BLaER1 (cell line): ENCODE results near the gene ABTB1.

Experiments
- H3K27ac ChIP-seq: shearing (Covaris generic); formaldehyde crosslinking; 2 replicates; pipeline ENCODE4 v1.8.1; 2022
- H3K27me3 ChIP-seq: shearing (Covaris generic); formaldehyde crosslinking; 2 replicates; pipeline ENCODE4 v1.8.1; 2022
- H3K36me3 ChIP-seq: shearing (Covaris generic); formaldehyde crosslinking; 2 replicates; pipeline ENCODE4 v1.8.1; 2022
- H3K4me1 ChIP-seq: shearing (Covaris generic); formaldehyde crosslinking; 2 replicates; pipeline ENCODE4 v1.8.1; 2022
- H3K4me2 ChIP-seq: shearing (Covaris generic); formaldehyde crosslinking; 2 replicates; pipeline ENCODE4 v1.8.1; 2022
- H3K4me3 ChIP-seq: shearing (Covaris generic); formaldehyde crosslinking; 2 replicates; pipeline ENCODE4 v1.8.1; 2022
- H3K9ac ChIP-seq: shearing (Covaris generic); formaldehyde crosslinking; 2 replicates; pipeline ENCODE4 v1.8.1; 2022
- H3K9me3 ChIP-seq: shearing (Covaris generic); formaldehyde crosslinking; 2 replicates; pipeline ENCODE4 v1.8.1; 2022
- H4K20me1 ChIP-seq: shearing (Covaris generic); formaldehyde crosslinking; 2 replicates; pipeline ENCODE4 v1.8.1; 2022
- Cebpa-rat ChIP-seq: shearing (Covaris generic); IDR thresholded peaks from 2 replicates; pipeline ENCODE4 v1.8.1; 2022

The ABTB1 gene

GRCh38 chr3:127722091-127722784 is 49.5 kb downstream of the ABTB1 start:
- H3K36me3 ChIP-seq: no peaks in the 10 kb centered on the region
- no peak overlapping the region for H3K9ac ChIP-seq
- H3K4me3 ChIP-seq: no peak overlapping the region
- no peak overlapping the region for H3K27ac ChIP-seq
- H3K4me2 ChIP-seq: no peak overlapping the region
- no peaks in the 10 kb centered on the region for H3K27me3 ChIP-seq
- H3K4me1 ChIP-seq: no peaks in the 10 kb centered on the region
- peaks cover 5% of the 10 kb centered on the region; the same call in 1 of the 2 replicates for H3K9me3 ChIP-seq
- no peak for TF ChIP-seq Cebpa-rat
- no peaks in the 10 kb centered on the region for H4K20me1 ChIP-seq

- TF ChIP-seq Cebpa-rat: no peak
- peaks cover 5% of the 10 kb centered on the region; the same call in 1 of the 2 replicates for H3K9me3 ChIP-seq
- H3K4me2 ChIP-seq: no peak overlapping the region
Measured at GRCh38 chr3:127723011-127723567, 50.3 kb downstream of the ABTB1 start.

GRCh38 chr3:127726894-127727293 is 54.1 kb downstream of the ABTB1 start:
- no peak overlapping the region for H3K4me3 ChIP-seq
- H4K20me1 ChIP-seq: no peaks in the 10 kb centered on the region
- no peak overlapping the region for H3K9ac ChIP-seq
- TF ChIP-seq Cebpa-rat: no peak
- no peak overlapping the region for H3K4me2 ChIP-seq
- H3K36me3 ChIP-seq: no peaks in the 10 kb centered on the region
- H3K27ac ChIP-seq: no peak overlapping the region
- H3K9me3 ChIP-seq: peaks cover 5% of the 10 kb centered on the region; the same call in 1 of the 2 replicates
- peaks cover 8% of the 10 kb centered on the region; the same call in 1 of the 2 replicates for H3K4me1 ChIP-seq
- H3K27me3 ChIP-seq: no peaks in the 10 kb centered on the region

More at GRCh38 chr3:127723011-127723567, 50.3 kb downstream of the ABTB1 start:
- no peaks in the 10 kb centered on the region for H3K36me3 ChIP-seq
- no peaks in the 10 kb centered on the region for H3K27me3 ChIP-seq
- no peak overlapping the region for H3K4me3 ChIP-seq
- H3K4me1 ChIP-seq: no peaks in the 10 kb centered on the region
- no peak overlapping the region for H3K9ac ChIP-seq
- H3K27ac ChIP-seq: no peak overlapping the region
- no peaks in the 10 kb centered on the region for H4K20me1 ChIP-seq

GRCh38 chr3:127728417-127729015 is 55.8 kb downstream of the ABTB1 start:
- no peak overlapping the region for H3K4me2 ChIP-seq
- no peak overlapping the region for H3K4me3 ChIP-seq
- H4K20me1 ChIP-seq: no peaks in the 10 kb centered on the region
- no peaks in the 10 kb centered on the region for H3K27me3 ChIP-seq
- peaks cover 5% of the 10 kb centered on the region; the same call in 1 of the 2 replicates for H3K9me3 ChIP-seq
- peaks cover 17% of the 10 kb centered on the region for H3K4me1 ChIP-seq
- no peak overlapping the region for H3K27ac ChIP-seq
- no peak overlapping the region for H3K9ac ChIP-seq
- H3K36me3 ChIP-seq: no peaks in the 10 kb centered on the region
- TF ChIP-seq Cebpa-rat: no peak

- H3K36me3 ChIP-seq: no peaks in the 10 kb centered on the region
Measured at GRCh38 chr3:127729556-127730056, 56.9 kb downstream of the ABTB1 start.

GRCh38 chr3:127730171-127730570 is 57.4 kb downstream of the ABTB1 start:
- H3K4me2 ChIP-seq: no peak overlapping the region; the same call in 1 of the 2 replicates
- no peaks in the 10 kb centered on the region for H3K27me3 ChIP-seq
- no peak for TF ChIP-seq Cebpa-rat
- H3K4me3 ChIP-seq: no peak overlapping the region
- H3K27ac ChIP-seq: no peak overlapping the region
- no peaks in the 10 kb centered on the region for H3K36me3 ChIP-seq
- H4K20me1 ChIP-seq: no peaks in the 10 kb centered on the region
- no peaks in the 10 kb centered on the region for H3K9me3 ChIP-seq
- H3K9ac ChIP-seq: no peak overlapping the region
- H3K4me1 ChIP-seq: peaks cover 33% of the 10 kb centered on the region

More at GRCh38 chr3:127729556-127730056, 56.9 kb downstream of the ABTB1 start:
- no peak overlapping the region for H3K9ac ChIP-seq
- no peaks in the 10 kb centered on the region for H3K9me3 ChIP-seq
- TF ChIP-seq Cebpa-rat: no peak
- peak overlapping the region; percentile 22; the same call in 1 of the 2 replicates for H3K4me2 ChIP-seq
- no peaks in the 10 kb centered on the region for H4K20me1 ChIP-seq
- H3K4me3 ChIP-seq: no peak overlapping the region
- no peaks in the 10 kb centered on the region for H3K27me3 ChIP-seq
- H3K4me1 ChIP-seq: peaks cover 27% of the 10 kb centered on the region
- no peak overlapping the region for H3K27ac ChIP-seq
